ENCODE data around the gene FAM25G. TPM values are rescaled to one million over a fixed set of nuclear protein-coding genes. Genes with fewer than 3 reads are reported as not detected.

The FAM25G gene
- total RNA-seq, 1 donor from 2014 or later, result not detected

DNA sequence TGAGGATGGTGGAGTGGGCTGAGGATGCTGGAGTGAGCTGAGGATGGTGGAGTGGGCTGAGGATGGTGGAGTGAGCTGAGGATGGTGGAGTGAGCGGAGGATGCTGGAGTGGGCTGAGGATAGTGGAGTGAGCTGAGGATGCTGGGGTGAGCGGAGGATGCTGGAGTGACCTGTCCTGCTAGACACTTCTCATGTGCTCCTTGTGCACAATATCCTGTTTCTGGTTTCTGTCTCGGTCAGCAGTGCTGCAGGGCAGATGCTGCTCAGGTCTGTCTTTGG lies 36.8 kb downstream of the FAM25G start:
- no peak overlapping the region for H3K27ac Mint-ChIP-seq
- H3K4me1 Mint-ChIP-seq (ENCODE audit: unreplicated experiment), result peaks cover 6% of the 10 kb centered on the region
- TF ChIP-seq, protein P1, sequence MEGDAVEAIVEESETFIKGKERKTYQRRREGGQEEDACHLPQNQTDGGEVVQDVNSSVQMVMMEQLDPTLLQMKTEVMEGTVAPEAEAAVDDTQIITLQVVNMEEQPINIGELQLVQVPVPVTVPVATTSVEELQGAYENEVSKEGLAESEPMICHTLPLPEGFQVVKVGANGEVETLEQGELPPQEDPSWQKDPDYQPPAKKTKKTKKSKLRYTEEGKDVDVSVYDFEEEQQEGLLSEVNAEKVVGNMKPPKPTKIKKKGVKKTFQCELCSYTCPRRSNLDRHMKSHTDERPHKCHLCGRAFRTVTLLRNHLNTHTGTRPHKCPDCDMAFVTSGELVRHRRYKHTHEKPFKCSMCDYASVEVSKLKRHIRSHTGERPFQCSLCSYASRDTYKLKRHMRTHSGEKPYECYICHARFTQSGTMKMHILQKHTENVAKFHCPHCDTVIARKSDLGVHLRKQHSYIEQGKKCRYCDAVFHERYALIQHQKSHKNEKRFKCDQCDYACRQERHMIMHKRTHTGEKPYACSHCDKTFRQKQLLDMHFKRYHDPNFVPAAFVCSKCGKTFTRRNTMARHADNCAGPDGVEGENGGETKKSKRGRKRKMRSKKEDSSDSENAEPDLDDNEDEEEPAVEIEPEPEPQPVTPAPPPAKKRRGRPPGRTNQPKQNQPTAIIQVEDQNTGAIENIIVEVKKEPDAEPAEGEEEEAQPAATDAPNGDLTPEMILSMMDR (conservative IDR thresholded peaks at IDR 0.05), result no peak
- H3K27me3 Mint-ChIP-seq, result peaks cover 13% of the 10 kb centered on the region
- DNase-seq (ENCODE audit: extremely low spot score, unreplicated experiment), result no peak
- no peak overlapping the region for H3K4me3 Mint-ChIP-seq
- H3K9me3 Mint-ChIP-seq, result no peaks in the 10 kb centered on the region
- H3K36me3 Mint-ChIP-seq, result no peaks in the 10 kb centered on the region

DNA sequence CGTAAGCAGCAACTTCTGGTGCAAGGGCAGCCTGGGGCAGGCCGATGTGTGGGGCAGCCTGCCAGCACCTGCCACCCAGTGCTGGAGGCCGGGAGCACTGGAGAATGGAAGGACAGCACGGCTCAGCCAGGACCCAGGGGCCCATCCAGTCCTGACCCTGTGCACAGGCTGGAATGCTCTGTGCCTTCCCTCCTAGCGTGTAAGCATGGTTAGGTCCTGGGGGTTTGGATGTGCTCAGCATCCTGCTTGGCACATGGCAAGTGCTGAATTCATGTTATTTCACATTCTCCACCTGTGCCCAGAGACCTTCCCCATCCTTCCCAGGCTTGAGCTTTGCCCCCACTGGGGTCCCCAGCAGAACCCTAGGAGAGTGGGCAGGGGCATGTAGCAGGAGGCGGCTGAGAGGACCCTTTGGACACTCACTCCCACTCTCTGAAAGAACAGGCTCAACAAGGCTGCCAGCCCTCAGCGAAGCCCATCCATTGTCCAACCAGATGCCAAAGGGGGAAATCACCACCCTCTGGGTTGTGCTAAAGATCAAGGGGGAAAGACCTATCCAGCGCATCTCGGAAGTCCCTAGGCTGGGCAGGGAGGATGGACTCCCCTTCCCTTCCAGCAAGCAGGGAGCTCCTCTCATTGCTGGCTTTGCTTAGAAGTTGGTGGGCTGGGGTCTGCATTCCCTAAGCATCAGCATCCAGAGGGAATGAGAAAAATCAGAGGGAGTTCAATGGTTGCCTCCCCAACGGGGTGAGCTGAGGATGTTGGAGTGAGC lies 37.3 kb downstream of the FAM25G start:
- TF ChIP-seq, protein P1 (conservative IDR thresholded peaks at IDR 0.05), result no peak
- Mint-ChIP-seq H3K4me1 (ENCODE audit: unreplicated experiment) (peaks cover 6% of the 10 kb centered on the region), H3K36me3 (no peaks in the 10 kb centered on the region), H3K4me3 (no peak overlapping the region), H3K9me3 (no peaks in the 10 kb centered on the region), H3K27ac (no peak overlapping the region), H3K27me3 (peaks cover 13% of the 10 kb centered on the region)
- DNase-seq (ENCODE audit: extremely low spot score, unreplicated experiment), result peak; percentile 50

DNA sequence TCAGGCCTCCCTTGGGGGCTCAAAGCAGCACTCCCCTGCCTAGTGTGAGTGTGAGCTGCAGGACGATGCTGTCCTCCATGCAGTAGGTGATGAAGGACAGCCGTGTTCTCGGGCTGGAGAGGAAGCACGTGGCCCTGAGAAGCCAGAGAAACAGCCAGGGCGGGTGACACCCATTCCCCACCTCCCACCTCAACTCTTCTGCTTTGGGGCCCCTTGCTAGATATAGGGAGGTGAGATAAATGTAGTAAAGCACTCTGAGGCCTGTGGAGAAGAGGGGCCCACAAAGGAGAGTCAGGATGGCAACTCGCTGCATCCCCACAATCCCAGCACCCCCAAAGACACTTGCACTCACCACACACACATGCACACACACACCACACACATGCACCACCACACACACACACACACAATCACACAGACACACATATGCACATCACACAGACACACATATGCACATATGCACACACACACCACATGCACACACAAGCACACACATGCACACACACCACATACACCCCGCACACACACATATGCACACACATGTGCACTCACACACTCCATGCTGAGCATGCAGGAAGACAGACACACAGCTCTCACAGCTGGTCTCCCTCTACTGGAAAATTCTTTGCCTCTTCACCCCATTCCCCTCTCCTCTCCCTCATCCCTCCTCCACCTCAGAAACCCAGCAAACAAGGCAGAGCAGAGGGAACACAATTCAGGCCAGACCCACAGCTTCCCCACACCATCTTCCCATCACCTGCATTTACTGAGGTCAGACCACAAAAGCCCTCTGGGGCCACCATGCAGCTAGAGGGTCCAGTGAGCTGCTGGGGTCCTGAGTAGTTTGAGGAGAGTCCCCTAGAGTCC lies 38.1 kb downstream of the FAM25G start:
- Mint-ChIP-seq H3K36me3 (no peaks in the 10 kb centered on the region), H3K27me3 (peaks cover 13% of the 10 kb centered on the region), H3K4me1 (ENCODE audit: unreplicated experiment) (peaks cover 6% of the 10 kb centered on the region), H3K9me3 (no peaks in the 10 kb centered on the region), H3K4me3 (no peak overlapping the region), H3K27ac (peak overlapping the region; percentile 52)
- TF ChIP-seq, protein P1 (conservative IDR thresholded peaks at IDR 0.05), result no peak
- no peak for DNase-seq (ENCODE audit: extremely low spot score, unreplicated experiment)

DNA sequence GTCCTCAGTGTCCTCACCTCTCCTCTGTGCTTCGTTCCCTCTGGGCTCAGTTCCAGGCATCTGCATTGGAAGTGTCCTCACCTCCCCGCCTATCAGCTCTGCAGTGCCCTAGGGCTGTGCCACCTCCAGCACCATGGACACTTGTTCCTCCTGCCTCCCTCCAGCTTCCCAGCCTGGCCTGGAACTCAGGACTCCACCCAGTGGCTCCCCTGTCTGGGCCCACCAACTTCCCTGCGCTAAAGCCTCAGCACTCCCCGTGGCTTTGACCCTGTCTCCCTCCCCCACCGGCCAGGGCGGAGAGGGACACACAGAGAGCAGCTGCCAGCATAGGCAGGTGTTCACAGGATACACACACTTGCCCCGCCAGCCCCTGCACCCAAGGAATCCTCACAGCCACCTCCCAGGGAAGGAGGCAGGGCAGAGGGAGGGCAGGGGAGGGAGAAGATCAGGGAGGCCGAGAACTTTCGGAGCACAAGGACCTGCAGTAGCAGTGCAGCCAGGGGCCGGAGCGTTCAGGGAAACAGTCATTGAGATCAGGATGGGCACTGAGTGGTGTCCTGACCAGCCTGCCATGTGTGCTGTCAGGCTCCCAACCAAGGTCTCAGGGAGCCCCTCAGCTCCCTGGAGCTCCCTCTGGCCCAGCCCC lies 38.9 kb downstream of the FAM25G start:
- H3K36me3 Mint-ChIP-seq, result no peaks in the 10 kb centered on the region
- peaks cover 13% of the 10 kb centered on the region for H3K27me3 Mint-ChIP-seq
- H3K9me3 Mint-ChIP-seq, result no peaks in the 10 kb centered on the region
- H3K4me1 Mint-ChIP-seq (ENCODE audit: unreplicated experiment), result peaks cover 6% of the 10 kb centered on the region
- DNase-seq (ENCODE audit: extremely low spot score, unreplicated experiment), result no peak
- TF ChIP-seq, protein P1 (conservative IDR thresholded peaks at IDR 0.05), result no peak
- H3K27ac Mint-ChIP-seq, result no peak overlapping the region
- no peak overlapping the region for H3K4me3 Mint-ChIP-seq

DNA sequence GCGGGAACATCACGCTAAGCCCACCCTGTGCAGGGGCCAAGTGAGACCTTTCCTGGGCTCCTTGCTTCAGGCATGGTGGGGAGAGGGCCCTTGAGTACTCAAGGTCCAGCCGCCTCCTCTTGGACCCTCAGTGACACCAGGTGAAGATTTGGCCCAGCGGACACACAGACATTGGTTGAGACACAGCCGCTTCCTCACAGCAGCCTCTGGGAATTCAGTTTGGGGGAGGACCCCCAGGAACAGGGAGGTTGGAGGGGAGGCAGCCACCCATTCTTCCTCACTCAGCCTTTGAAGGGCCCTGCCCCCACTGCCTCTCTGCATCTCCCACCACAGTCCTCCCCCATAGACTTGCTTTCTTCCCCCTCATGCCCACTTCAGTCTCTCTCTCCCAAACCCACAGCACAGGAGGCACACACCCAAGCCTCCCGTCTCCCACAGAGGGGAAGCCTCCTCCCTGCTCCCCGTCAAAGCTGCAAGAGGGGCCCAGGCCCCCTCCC lies 39.5 kb downstream of the FAM25G start:
- peaks cover 13% of the 10 kb centered on the region for H3K27me3 Mint-ChIP-seq
- H3K4me1 Mint-ChIP-seq (ENCODE audit: unreplicated experiment), result peaks cover 6% of the 10 kb centered on the region
- TF ChIP-seq, protein P1 (conservative IDR thresholded peaks at IDR 0.05), result no peak
- no peak for DNase-seq (ENCODE audit: extremely low spot score, unreplicated experiment)
- no peaks in the 10 kb centered on the region for H3K36me3 Mint-ChIP-seq
- no peak overlapping the region for H3K27ac Mint-ChIP-seq
- H3K9me3 Mint-ChIP-seq, result no peaks in the 10 kb centered on the region
- H3K4me3 Mint-ChIP-seq, result no peak overlapping the region
